ENCODE results near the gene HYCC1. TPM values are rescaled to one million over a fixed set of nuclear protein-coding genes. Genes with fewer than 3 reads are reported as not detected.
A peak's percentile ranks its signal among the peaks of the same experiment; 100 is the strongest.

HYCC1 gene
- total RNA-seq (2021) = 114 to 125 TPM (median 116 TPM) in 3 replicates
- Bru-seq, nascent RNA = percentile 93 among the genes with signal in this experiment
- long read RNA-seq, experiment 1, full-length matches to known transcripts = 152 of 365 reads
- long read RNA-seq, experiment 1, partial matches to known transcripts = 22 of 365 reads
- long read RNA-seq, experiment 1, other reads (novel, unspliced or antisense) = 191 of 365 reads
- long read RNA-seq, experiment 2, transcript FAM126A-202 (12 exons, 3,130 nt) = major isoform, 13 of 90 reads
- long read RNA-seq, experiment 2, partial matches to known transcripts = 8 of 90 reads
- long read RNA-seq, experiment 2, other reads (novel, unspliced or antisense) = 67 of 90 reads
- long read RNA-seq, experiment 3, transcript FAM126A-202 (12 exons, 3,130 nt) = major isoform, 38 of 70 reads
- long read RNA-seq, experiment 3, partial matches to known transcripts = 6 of 70 reads
- long read RNA-seq, experiment 3, other reads (novel, unspliced or antisense) = 25 of 70 reads

DNA sequence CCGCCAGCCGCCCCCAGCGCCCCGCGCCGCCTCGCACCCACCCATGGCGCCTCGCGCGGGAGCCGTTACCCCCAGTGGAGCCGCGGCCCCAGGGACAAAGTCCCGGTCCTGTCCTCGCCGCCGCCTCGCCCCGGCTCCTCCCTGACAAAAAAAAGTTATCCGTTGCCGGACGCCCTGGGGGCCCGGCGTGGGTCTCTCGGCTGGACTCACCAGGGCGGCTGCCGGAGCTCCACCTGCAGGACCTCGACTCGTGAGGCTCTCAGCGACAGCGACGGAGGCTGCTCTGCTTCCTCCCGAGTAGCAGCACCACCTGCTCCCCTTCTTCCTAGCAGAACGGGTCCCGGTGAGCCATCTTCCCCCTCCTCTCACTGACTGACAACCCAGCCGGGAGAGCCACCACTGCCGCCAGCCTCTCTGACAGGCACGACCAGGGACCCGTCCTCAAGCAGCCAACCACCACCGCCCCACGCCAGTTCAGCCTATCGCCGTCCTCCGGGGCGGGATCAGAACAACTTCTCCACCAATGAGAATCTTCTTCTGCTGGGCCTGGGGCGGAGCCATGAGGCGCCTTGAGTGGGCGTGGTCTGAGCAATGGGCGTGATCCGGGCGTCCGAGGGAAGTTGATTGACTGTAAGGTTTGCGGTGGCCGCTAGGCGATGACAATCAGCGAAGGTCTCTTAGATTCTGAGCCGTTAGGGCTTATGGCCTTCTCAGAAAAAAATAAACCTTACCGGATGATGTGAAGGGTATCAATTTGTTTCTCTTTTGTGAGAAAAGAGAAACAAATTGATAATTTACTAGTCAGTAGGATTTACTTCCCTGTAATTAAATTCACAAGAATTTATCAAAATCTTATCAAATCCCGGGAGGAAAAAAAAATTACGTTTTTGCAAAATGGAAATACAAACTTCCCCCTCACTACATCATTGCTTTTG lies at the start of gene HYCC1:
TSS of gene HYCC1 (minus strand) at position 416 of the 935 bp plus-strand sequence. CDS start 23,019 bp downstream, outside the sequence.
- CTCF ChIA-PET = interaction anchor here (3.4 kb wide), 1 partner anchor 13 kb away, joined by 10 read pairs; no protein-coding TSS in a partner anchor
- H3K27me3 Mint-ChIP-seq (ENCODE audit: low read depth) = no peaks in the 10 kb centered on the region
- peak within 1 kb of the TSS; percentile 86 for H3K4me3 Mint-ChIP-seq
- TF ChIP-seq, protein P1, sequence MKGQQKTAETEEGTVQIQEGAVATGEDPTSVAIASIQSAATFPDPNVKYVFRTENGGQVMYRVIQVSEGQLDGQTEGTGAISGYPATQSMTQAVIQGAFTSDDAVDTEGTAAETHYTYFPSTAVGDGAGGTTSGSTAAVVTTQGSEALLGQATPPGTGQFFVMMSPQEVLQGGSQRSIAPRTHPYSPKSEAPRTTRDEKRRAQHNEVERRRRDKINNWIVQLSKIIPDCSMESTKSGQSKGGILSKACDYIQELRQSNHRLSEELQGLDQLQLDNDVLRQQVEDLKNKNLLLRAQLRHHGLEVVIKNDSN (CRISPR knock-in tag; IDR thresholded peaks at IDR 0.05) = peak; percentile 39; the same call in 1 of the 2 replicates
- TF ChIP-seq ZNF671 (CRISPR knock-in tag; IDR thresholded peaks at IDR 0.05) = no peak
- TF ChIP-seq ZNF219 (CRISPR knock-in tag; IDR thresholded peaks at IDR 0.05; ENCODE audit: borderline replicate concordance) = no peak
- peak; percentile 98 for TF ChIP-seq NFYB (CRISPR knock-in tag; conservative IDR thresholded peaks at IDR 0.05; ENCODE audit: low read depth)
- no peak for TF ChIP-seq CREB1 (CRISPR knock-in tag; IDR thresholded peaks at IDR 0.05)
- TF ChIP-seq FOXP1 (CRISPR knock-in tag; IDR thresholded peaks at IDR 0.05; ENCODE audit: borderline replicate concordance) = no peak; the same call in 1 of the 2 replicates
- TF ChIP-seq NFATC4 (CRISPR knock-in tag; IDR thresholded peaks at IDR 0.05) = no peak
- no peak for TF ChIP-seq ERG (CRISPR knock-in tag; IDR thresholded peaks at IDR 0.05)
- no peak for TF ChIP-seq IRF2 (CRISPR knock-in tag; IDR thresholded peaks at IDR 0.05; ENCODE audit: borderline replicate concordance, low read depth)
- no peak for TF ChIP-seq E2F5 (CRISPR knock-in tag; IDR thresholded peaks at IDR 0.05)
- no peak for TF ChIP-seq ZMAT4 (CRISPR knock-in tag; IDR thresholded peaks at IDR 0.05)
- TF ChIP-seq ZBTB21 (CRISPR knock-in tag; IDR thresholded peaks at IDR 0.05; ENCODE audit: borderline replicate concordance) = no peak
- TF ChIP-seq FOXK1 (CRISPR knock-in tag; IDR thresholded peaks at IDR 0.05) = peak; percentile 69; the same call in 1 of the 2 replicates
- TF ChIP-seq RELA (CRISPR knock-in tag; IDR thresholded peaks at IDR 0.05; ENCODE audit: borderline replicate concordance) = no peak
- no peak for TF ChIP-seq FOXP4 (CRISPR knock-in tag; IDR thresholded peaks at IDR 0.05)
- peak; percentile 95 for TF ChIP-seq SP1 (CRISPR knock-in tag; conservative IDR thresholded peaks at IDR 0.05)
- no peak for TF ChIP-seq TEAD4 (CRISPR knock-in tag; IDR thresholded peaks at IDR 0.05)
- no peak for TF ChIP-seq ZNF138 (CRISPR knock-in tag; conservative IDR thresholded peaks at IDR 0.05)
- TF ChIP-seq, protein P2, sequence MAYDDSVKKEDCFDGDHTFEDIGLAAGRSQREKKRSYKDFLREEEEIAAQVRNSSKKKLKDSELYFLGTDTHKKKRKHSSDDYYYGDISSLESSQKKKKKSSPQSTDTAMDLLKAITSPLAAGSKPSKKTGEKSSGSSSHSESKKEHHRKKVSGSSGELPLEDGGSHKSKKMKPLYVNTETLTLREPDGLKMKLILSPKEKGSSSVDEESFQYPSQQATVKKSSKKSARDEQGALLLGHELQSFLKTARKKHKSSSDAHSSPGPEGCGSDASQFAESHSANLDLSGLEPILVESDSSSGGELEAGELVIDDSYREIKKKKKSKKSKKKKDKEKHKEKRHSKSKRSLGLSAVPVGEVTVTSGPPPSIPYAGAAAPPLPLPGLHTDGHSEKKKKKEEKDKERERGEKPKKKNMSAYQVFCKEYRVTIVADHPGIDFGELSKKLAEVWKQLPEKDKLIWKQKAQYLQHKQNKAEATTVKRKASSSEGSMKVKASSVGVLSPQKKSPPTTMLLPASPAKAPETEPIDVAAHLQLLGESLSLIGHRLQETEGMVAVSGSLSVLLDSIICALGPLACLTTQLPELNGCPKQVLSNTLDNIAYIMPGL (CRISPR knock-in tag; IDR thresholded peaks at IDR 0.05) = peak; percentile 38; the same call in 1 of the 2 replicates
- TF ChIP-seq NFE2L1 (CRISPR knock-in tag; IDR thresholded peaks at IDR 0.05) = 0 out of 2 replicates have a peak, but pooled peaks have one; percentile 26
- TF ChIP-seq, protein P3, sequence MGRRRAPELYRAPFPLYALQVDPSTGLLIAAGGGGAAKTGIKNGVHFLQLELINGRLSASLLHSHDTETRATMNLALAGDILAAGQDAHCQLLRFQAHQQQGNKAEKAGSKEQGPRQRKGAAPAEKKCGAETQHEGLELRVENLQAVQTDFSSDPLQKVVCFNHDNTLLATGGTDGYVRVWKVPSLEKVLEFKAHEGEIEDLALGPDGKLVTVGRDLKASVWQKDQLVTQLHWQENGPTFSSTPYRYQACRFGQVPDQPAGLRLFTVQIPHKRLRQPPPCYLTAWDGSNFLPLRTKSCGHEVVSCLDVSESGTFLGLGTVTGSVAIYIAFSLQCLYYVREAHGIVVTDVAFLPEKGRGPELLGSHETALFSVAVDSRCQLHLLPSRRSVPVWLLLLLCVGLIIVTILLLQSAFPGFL (CRISPR knock-in tag; IDR thresholded peaks at IDR 0.05; ENCODE audit: borderline replicate concordance) = no peak
- no peak for TF ChIP-seq SMAD3 (CRISPR knock-in tag; IDR thresholded peaks at IDR 0.05; ENCODE audit: borderline replicate concordance)
- TF ChIP-seq IRF1 (CRISPR knock-in tag; IDR thresholded peaks at IDR 0.05) = no peak
- TF ChIP-seq ZNF416 (CRISPR knock-in tag; IDR thresholded peaks at IDR 0.05) = no peak
- no peak for TF ChIP-seq JAZF1 (CRISPR knock-in tag; IDR thresholded peaks at IDR 0.05)

More for the DNA sequence above, at the start of gene HYCC1:
- Mint-ChIP-seq H3K36me3 (no peaks in the 10 kb centered on the region), H3K4me1 (peaks cover 17% of the 10 kb centered on the region), H3K9me3 (no peaks in the 10 kb centered on the region), H3K27ac (peak within 1 kb of the TSS; percentile 73)
- DNase-seq (ENCODE audit: low spot score) (peak; percentile 100), ATAC-seq (peak; percentile 99)
- POLR2A ChIA-PET = no interaction called here

Data from WTC11 (cell line).